Stimulated activated CD4-positive, alpha-beta T cell treated with anti-CD3 and anti-CD28 coated beads, Interleukin-15, amount 100 ng/mL, for 48 hours (primary cell): ENCODE results near the gene NEO1.
"Not testable (repeated sequence)": the region's sequence is repeated elsewhere in the genome, so short reads cannot be mapped to it uniquely, and the experiment has no call there.

ENCODE experiments used
- DNase-seq, 2 donors: peaks; one replicate each; pipeline ENCODE4 v3.0.0-alpha.2; 2020; ENCODE audit warnings: low read depth in 2 of 2

Gene NEO1

GRCh38 chr15:73265536-73266153 is 213.4 kb downstream of the NEO1 start:
- DNase-seq = peak in 1 of 2 donors; percentile 39

- no peak for DNase-seq
These were observed 216.2 kb downstream of the NEO1 start for GRCh38 chr15:73268457-73268856.

- DNase-seq = no peak
These were observed 218.3 kb downstream of the NEO1 start for GRCh38 chr15:73270366-73271097.

DNA sequence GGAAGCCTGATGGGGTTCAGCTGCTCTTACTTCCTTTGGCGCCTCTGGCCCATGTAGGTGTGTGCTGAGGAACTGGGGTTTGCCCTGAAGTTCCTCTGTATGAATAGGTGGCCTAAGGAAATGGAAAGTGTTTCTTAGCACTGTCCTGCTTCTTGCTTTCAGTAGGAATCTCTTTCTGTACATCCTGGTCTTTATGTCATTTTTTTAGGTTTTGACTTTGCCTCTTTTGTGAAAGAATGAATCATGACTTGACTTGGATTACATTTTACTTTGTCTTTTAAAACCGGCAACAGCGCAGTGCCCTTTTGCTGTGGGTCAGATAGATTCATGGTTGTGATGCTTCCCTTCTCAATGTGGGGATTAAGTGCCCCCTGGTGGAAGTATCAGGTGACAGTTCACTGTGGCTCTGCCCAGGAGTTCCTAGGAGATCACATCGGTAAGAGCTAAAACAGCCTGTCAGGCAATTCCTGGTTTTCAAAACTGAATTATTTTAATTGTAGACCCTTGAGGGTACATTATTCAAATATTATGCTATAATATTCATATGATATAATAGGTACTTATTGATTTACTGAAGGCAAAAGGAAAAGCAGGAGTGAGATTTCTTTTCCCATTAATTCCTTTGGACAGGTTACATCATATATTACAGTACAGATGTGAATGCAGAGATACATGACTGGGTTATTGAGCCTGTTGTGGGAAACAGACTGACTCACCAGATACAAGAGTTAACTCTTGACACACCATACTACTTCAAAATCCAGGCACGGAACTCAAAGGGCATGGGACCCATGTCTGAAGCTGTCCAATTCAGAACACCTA is 221.1 kb downstream of the NEO1 start:
- peak; percentile 19 to 21 for DNase-seq

DNA sequence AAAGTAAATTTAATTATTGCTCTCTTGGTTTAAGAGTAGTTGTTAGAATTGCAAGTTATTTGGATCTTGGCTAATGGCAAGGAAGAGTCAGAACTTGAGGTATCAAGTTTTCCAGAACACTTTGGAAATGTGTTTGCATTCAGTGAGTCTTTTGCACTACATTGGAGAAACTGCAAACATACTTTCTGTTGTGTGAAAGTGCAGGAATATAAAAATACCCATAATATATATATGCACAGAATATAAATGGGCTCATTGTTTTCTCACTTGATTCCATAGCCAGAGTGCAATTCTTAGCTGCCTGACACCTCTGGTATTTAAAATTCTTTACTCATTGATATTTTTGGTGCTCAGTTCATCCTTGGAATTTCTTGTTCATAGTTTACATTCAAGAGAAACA is 223.6 kb downstream of the NEO1 start:
- DNase-seq = no peak

GRCh38 chr15:73282567-73283365 is 230.5 kb downstream of the NEO1 start:
- no peak for DNase-seq

- DNase-seq = no peak
These were observed 231.2 kb downstream of the NEO1 start for GRCh38 chr15:73283366-73283962.

- no peak for DNase-seq
These were observed 231.9 kb downstream of the NEO1 start for GRCh38 chr15:73284090-73284716.

- DNase-seq = no peak
These were observed 234.0 kb downstream of the NEO1 start for GRCh38 chr15:73286311-73286710.

- no peak for DNase-seq
These were observed 234.8 kb downstream of the NEO1 start for GRCh38 chr15:73287019-73287418.

DNA sequence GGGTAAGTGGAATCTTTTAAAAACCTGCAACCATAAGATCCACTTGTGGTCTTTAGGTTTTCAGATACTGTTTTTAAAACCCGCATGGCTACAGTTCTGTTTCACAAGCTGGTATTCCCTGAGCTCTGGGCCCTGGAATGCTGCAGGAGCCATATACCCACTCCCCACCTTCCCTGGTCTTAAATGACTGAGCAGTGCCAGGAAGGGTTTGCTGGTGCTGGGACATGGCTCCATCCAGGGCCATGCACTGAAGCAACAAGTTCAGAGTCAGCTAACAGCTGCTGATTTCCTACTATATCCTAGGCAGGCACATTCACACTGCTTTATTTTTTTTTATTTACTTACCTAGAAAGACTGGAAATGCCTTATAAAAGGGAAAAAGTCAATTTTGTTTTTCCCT is 239.2 kb downstream of the NEO1 start:
- DNase-seq = no peak

GRCh38 chr15:73293773-73294172 is 241.5 kb downstream of the NEO1 start:
- no peak for DNase-seq

DNA sequence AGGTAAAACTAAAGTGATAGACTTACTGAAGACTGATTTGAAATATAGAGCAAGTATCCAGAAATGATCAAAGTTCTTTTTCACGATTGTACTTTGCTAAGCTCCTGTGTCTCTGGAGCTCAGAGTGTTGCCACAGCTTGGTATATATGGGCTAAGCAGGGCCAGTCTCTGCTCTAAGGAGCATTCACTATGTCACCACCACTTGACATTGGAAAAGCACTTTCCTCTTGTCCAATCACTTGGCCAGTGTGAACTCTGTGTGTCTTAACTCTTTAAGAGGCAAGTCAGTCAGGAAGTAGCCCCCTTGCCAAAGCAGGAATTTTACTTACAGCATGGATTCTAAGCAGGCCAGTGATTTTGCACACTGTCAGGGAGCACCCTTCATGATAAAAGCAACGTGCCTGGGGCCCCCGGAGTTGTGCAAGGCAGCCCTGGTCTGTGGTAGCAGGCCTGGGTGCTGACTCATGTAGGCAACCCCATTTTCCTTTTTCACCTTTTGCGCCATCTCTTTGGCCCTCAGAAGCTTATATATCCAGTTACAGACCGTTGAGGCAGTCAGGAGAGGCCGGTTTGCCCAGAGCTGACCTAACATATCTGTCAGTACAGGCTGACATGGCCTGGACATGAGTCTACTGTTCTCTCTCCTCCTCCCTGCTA is 243.5 kb downstream of the NEO1 start:
- no peak for DNase-seq

DNA sequence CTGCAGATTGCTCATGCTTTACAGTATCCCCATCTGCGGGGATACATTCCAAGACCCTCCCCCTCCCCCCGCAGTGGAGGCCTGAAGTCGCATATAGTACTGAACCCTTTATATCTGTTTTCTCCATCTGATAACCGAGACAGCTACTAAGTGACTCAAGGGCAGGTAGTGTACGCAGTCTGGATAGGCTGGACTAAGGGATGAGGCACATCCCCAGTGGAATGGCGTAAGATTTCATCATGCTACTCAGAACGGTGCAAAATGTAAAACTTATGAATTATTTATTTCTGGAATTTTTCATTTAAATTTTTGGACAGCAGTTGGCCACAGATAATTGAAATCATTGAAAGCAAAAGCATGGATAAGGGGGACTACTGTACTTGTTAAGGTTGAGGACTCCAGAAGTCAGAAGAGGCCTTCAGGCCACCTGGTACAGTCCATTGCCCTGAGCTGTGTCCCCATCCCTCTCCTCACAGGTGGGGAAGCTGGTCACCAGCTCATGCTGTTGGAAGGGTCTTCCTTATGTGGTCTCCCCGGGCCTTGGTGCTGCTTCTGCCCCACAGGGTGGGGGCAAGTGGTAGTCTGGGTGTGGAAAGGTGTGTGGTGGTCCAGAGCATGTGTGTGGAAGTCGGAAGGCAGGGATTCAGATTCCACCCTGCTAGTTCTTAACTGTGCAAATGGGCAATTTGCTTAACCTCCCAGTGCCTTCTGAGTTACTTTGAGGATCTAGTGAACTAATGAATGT is 244.5 kb downstream of the NEO1 start:
- no peak for DNase-seq

- DNase-seq = no peak
These were observed 246.4 kb downstream of the NEO1 start for GRCh38 chr15:73298522-73299245.

- not testable (repeated sequence) for DNase-seq
These were observed 248.0 kb downstream of the NEO1 start for GRCh38 chr15:73300286-73300685.

DNA sequence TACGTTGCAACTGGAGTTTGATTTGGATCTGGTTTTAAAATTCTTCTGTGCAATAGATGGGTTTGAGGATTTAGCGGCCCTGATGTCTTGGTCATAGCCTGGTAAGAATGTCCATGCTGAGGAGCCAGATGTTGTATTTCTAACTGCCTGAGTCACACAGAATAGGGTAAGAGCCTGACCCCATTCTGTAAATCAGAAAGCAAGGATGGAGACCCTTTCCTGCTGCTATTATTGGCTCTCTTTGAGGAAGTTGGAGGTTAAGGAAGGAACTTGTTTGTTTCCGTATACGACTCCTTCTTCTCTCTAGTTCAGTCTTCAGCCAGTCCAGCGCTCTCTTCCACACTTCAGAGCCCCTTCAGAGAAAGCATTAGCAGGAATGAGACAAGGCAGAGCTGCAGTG is 251.4 kb downstream of the NEO1 start:
- no peak for DNase-seq

DNA sequence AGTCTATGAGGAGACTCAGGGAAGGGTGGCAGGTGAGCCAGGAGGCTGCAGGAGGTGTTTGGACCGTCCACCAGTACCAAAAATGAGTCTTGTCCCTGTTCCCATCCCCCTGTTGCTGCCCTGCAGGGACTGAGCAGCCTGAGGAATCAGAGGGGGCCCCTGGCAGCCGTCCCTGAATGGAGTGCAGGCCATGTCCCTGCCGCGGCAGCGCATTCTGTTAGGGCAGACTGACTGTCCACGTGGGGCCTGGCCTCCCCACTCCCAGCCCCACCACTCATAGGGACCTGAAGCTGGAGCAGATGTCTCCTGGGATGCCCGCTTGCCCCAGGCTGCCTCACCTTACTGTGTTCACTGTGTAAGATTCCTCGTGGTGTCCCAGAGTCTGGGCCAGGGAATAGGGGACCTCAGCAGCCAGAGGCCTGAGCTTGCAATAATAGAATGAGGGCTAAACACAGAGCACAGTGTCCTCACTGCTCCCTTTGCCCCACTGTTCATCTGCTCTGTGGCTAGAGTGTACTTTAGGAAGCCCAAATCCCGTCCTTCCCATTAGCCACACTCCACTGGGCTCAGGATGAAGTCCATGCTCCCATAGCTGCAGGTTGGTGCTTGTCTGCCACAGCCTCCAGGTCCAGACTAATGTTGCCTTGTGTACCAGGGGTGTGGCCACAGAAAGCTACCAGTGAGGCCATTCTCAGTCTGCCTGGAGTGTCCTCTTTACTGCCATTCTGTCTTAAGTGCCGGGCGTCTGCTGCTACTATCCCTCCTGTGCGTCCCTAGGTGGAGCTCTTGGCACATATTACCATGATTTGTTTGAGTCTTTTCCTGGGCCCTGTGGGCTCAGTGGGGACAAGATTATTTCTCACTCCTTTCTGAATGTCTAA is 253.3 kb downstream of the NEO1 start:
- DNase-seq = no peak
